Measurements from ENCODE around the gene SLFN11. TPM values are rescaled to one million over a fixed set of nuclear protein-coding genes. Genes with fewer than 3 reads are reported as not detected.
A peak's percentile ranks its signal among the peaks of the same experiment; 100 is the strongest.
"Not testable (repeated sequence)": the region's sequence is repeated elsewhere in the genome, so short reads cannot be mapped to it uniquely, and the experiment has no call there.

The SLFN11 gene, protein sequence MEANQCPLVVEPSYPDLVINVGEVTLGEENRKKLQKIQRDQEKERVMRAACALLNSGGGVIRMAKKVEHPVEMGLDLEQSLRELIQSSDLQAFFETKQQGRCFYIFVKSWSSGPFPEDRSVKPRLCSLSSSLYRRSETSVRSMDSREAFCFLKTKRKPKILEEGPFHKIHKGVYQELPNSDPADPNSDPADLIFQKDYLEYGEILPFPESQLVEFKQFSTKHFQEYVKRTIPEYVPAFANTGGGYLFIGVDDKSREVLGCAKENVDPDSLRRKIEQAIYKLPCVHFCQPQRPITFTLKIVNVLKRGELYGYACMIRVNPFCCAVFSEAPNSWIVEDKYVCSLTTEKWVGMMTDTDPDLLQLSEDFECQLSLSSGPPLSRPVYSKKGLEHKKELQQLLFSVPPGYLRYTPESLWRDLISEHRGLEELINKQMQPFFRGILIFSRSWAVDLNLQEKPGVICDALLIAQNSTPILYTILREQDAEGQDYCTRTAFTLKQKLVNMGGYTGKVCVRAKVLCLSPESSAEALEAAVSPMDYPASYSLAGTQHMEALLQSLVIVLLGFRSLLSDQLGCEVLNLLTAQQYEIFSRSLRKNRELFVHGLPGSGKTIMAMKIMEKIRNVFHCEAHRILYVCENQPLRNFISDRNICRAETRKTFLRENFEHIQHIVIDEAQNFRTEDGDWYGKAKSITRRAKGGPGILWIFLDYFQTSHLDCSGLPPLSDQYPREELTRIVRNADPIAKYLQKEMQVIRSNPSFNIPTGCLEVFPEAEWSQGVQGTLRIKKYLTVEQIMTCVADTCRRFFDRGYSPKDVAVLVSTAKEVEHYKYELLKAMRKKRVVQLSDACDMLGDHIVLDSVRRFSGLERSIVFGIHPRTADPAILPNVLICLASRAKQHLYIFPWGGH
- total RNA-seq: 1 to 10 TPM; 7.7 TPM

DNA sequence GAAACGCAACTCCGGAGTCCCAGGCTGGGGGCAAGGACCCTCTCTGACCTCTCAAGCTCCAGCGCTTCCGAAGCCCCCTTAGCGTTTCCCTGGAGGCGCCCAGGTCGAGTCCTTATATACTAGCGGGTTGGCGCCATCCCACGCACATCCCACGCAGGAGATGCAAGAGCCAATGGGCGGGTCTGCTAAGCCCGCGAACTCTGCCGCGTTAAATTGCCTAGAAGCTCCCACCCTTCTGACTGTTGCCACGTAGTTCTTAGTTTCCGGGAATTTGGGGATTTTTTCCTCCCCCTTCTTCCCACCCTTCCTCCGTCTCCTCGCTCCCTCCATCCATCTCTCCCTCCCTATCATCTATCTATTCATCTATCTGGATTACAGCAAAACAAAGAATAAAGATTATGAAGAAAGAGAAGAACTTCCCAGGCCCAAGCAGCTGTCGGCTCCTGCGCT, at the start of gene SLFN11:
TSS of gene SLFN11 (minus strand) at position 88 of the 450 bp plus-strand sequence. CDS start 9,814 bp downstream, outside the sequence.
- Histone ChIP-seq H3K36me3 (no peaks in the 10 kb centered on the region), H3K4me1 (replicated peaks) (no peaks in the 10 kb centered on the region), H3K27me3 (replicated peaks; ENCODE audit: insufficient read depth) (no peaks in the 10 kb centered on the region), H3K9me3 (no peaks in the 10 kb centered on the region), H3K4me3 (peak within 1 kb of the TSS; percentile 40 to 41), H3K27ac (peak within 1 kb of the TSS; percentile 81 to 88)
- intact Hi-C loops (cut with DNase I): no loop called here
- peak; percentile 51 for DNase-seq (ENCODE audit: low spot score)
- under 1% methylated on average over 22 of the region's 22 CpGs for WGBS
- TF ChIP-seq, protein P1, sequence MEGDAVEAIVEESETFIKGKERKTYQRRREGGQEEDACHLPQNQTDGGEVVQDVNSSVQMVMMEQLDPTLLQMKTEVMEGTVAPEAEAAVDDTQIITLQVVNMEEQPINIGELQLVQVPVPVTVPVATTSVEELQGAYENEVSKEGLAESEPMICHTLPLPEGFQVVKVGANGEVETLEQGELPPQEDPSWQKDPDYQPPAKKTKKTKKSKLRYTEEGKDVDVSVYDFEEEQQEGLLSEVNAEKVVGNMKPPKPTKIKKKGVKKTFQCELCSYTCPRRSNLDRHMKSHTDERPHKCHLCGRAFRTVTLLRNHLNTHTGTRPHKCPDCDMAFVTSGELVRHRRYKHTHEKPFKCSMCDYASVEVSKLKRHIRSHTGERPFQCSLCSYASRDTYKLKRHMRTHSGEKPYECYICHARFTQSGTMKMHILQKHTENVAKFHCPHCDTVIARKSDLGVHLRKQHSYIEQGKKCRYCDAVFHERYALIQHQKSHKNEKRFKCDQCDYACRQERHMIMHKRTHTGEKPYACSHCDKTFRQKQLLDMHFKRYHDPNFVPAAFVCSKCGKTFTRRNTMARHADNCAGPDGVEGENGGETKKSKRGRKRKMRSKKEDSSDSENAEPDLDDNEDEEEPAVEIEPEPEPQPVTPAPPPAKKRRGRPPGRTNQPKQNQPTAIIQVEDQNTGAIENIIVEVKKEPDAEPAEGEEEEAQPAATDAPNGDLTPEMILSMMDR (IDR thresholded peaks at IDR 0.05): no peak
- TF ChIP-seq POLR2A (IDR thresholded peaks at IDR 0.05): peak; percentile 87
- TF ChIP-seq POLR2AphosphoS5 (IDR thresholded peaks at IDR 0.05): peak; percentile 78

DNA sequence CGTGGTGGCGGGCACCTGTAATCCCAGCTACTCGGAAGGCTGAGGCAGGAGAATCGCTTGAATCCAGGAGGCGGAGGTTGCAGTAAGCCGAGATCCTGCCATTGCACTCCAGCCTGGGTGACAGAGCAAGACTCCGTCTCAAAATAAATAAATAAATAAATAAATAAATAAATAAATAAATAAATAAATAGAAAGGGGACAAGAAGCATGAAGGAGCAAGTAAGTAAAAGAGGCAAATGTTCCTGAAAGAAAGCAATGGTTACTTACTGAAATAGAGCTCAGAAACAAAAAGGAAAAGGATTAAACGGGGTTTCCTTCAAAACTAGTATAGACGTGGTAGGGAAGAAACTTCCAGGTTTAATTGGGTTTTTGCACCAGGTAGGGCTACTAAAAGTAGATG, 47.6 kb upstream of the SLFN11 start:
- H3K27me3 ChIP-seq (replicated peaks; ENCODE audit: insufficient read depth); H3K4me3 ChIP-seq; H3K27ac ChIP-seq; DNase-seq (ENCODE audit: low spot score); H3K4me1 ChIP-seq (replicated peaks); H3K9me3 ChIP-seq; intact Hi-C loops (cut with DNase I); H3K36me3 ChIP-seq: not testable (repeated sequence)
- 95% methylated on average over 9 of the region's 9 CpGs for whole genome bisulfite sequencing

DNA sequence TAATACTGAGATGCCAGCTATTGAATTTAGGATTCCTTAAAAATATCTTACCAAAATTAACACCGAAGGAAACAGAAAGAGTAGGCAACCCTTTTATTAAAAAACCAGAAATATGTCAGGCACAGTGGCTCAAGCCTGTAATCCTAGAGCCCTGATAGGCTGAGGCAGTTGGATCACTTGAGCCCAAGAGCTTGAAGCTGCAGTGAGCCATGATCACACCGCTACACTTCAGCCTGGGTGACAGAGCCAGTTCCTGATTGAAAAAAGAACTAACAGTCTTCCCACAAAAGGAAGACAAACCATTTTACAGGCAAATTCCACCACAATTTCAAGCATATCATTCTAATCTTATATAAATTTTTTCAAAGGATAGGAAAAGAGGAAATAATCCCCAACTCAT, 43.2 kb upstream of the SLFN11 start:
- H3K27ac ChIP-seq: no peak overlapping the region
- no peaks in the 10 kb centered on the region for H3K4me1 ChIP-seq (replicated peaks)
- WGBS: 94% methylated on average over 2 of the region's 2 CpGs
- intact Hi-C loops (cut with DNase I): no loop called here
- H3K27me3 ChIP-seq (replicated peaks; ENCODE audit: insufficient read depth): no peaks in the 10 kb centered on the region
- no peak for DNase-seq (ENCODE audit: low spot score)
- H3K36me3 ChIP-seq: no peaks in the 10 kb centered on the region
- no peaks in the 10 kb centered on the region for H3K9me3 ChIP-seq
- no peak for TF ChIP-seq POLR2AphosphoS5 (IDR thresholded peaks at IDR 0.05)
- no peak for TF ChIP-seq POLR2A (IDR thresholded peaks at IDR 0.05)
- no peak overlapping the region for H3K4me3 ChIP-seq

DNA sequence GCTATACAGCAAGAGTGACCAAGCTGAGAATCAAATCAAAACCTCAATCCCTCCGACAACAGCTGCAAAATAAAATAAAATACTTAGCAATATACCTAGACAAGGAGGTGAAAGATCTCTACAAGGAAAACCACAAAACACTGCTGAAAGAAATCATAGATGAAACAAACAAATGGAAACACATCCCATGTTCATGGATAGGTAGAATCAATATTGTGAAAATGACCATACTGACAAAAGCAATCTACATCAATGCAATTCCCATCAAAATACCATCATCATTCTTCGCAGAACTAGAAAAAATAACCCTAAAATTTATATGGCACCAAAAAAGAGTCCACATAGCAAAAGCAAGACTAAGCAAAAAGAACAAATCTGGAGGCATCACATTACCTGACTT, 41.3 kb upstream of the SLFN11 start:
- WGBS: 98% methylated on average over 2 of the region's 2 CpGs
- H3K4me1 ChIP-seq (replicated peaks); H3K27ac ChIP-seq; H3K4me3 ChIP-seq; DNase-seq (ENCODE audit: low spot score); intact Hi-C loops (cut with DNase I); H3K27me3 ChIP-seq (replicated peaks; ENCODE audit: insufficient read depth); H3K9me3 ChIP-seq; H3K36me3 ChIP-seq: not testable (repeated sequence)

DNA sequence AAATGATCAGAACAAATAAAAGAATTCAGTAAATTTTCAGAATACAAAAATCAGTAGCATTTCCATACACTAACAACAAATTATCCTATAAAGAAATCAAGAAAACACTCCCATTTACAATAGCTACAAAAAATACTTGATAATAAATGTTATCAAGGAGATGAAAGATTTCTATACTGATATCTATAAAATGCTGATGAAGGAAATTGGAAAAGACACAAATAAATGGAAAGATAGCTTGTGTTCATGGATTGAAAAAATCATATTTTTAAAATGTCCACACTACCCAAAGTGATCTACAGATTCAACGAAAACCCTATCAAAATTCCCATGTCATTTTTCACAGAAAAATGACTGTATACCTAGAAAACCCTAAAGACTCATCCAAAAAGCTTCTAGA, 40.8 kb upstream of the SLFN11 start:
- Histone ChIP-seq H3K36me3 (no peaks in the 10 kb centered on the region), H3K4me3 (no peak overlapping the region), H3K4me1 (replicated peaks) (no peaks in the 10 kb centered on the region), H3K27ac (no peak overlapping the region), H3K27me3 (replicated peaks; ENCODE audit: insufficient read depth) (no peaks in the 10 kb centered on the region), H3K9me3 (no peaks in the 10 kb centered on the region)
- intact Hi-C loops (cut with DNase I): no loop called here
- no peak for DNase-seq (ENCODE audit: low spot score)
- WGBS: 94% methylated on average over 1 of the region's 1 CpG
- TF ChIP-seq POLR2A (IDR thresholded peaks at IDR 0.05): no peak
- TF ChIP-seq, protein P1 (IDR thresholded peaks at IDR 0.05): no peak
- TF ChIP-seq POLR2AphosphoS5 (IDR thresholded peaks at IDR 0.05): no peak

DNA sequence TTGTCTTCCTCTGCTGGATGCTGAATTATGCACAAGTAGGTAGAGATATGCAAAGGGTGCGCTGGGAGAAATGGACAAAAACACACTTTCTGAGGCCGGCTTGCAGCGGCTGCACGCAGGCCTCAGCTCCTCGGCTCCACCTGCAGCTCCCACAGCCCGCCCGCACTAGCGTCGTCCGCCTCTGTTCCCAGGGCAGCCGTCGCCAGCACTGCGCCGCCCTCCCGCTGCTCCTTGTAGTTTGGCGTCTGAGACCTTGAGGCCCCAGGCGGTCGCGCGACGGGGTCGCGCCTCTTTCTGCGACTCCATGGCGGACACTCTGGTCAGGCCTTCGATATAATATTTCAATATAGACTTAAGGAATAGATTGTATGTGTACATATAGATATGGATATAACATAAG, 34.1 kb upstream of the SLFN11 start:
- Histone ChIP-seq H3K27ac (no peak overlapping the region), H3K4me1 (replicated peaks) (no peaks in the 10 kb centered on the region)

More for the DNA sequence above, 34.1 kb upstream of the SLFN11 start:
- no peaks in the 10 kb centered on the region for H3K36me3 ChIP-seq
- no peak for DNase-seq (ENCODE audit: low spot score)
- intact Hi-C loops (cut with DNase I): no loop called here
- no peak for TF ChIP-seq POLR2AphosphoS5 (IDR thresholded peaks at IDR 0.05)
- TF ChIP-seq POLR2A (IDR thresholded peaks at IDR 0.05): no peak
- TF ChIP-seq, protein P1 (IDR thresholded peaks at IDR 0.05): no peak
- H3K27me3 ChIP-seq (replicated peaks; ENCODE audit: insufficient read depth): no peaks in the 10 kb centered on the region
- no peak overlapping the region for H3K4me3 ChIP-seq
- WGBS: 89% methylated on average over 26 of the region's 26 CpGs
- H3K9me3 ChIP-seq: no peaks in the 10 kb centered on the region
